ENCODE measurements around the gene FAM222B.
"Not testable (repeated sequence)": the region's sequence is repeated elsewhere in the genome, so short reads cannot be mapped to it uniquely, and the experiment has no call there.

FAM222B gene

DNA sequence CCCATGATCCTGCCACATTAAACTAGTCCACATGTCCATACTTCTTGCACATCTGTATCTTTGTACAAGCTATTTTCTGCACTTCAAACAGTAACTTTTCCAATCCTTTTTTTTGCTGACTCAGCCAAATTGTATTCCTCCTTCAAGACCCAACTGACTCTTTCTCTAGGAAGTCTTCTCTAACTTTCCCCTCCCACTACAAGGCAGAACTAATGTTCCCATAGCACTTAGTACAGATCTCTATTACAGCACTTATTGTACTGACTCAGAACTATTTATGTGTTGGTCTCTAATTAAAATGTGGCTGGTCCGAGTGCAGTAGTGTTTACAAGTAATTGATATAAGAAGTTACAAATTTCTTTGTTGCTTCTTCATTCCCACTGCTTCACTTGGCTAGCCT, 8.2 kb downstream of the FAM222B start:
- DNase-seq, result no peak

DNA sequence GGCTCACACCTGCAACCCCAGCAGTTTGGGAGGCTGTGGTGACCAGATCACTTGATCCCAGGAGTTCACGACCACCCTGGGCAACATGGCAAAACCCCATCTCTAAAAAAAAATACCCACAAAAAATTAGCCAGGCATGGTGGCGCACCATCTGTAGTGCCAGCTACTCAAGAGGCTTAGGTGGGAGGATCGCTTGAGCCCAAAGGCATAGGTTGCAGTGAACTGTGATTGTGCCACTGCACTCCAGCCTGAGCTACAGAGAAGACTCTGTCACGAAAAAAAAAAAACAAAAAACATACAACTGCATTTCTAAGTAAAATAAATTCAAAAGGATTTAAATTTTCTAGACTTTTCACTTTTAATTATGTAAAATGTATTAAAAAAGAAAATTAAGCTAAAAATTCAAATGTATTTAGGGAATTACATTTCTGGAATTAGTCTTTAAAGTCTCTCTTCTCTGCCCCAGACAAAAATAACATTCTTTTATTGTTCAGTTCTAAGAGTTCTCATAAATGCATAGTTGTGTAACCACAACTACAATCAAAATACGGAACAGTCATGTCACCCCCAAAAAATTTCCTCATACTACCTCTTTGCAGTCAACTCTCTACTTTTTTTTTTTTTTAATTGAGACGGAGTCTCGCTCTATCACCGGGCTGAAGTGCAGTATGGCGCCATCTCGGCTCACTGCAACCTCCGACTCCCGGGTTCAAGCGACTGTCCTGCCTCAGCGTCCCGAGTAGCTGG, 14.1 kb downstream of the FAM222B start:
- no peak for DNase-seq

DNA sequence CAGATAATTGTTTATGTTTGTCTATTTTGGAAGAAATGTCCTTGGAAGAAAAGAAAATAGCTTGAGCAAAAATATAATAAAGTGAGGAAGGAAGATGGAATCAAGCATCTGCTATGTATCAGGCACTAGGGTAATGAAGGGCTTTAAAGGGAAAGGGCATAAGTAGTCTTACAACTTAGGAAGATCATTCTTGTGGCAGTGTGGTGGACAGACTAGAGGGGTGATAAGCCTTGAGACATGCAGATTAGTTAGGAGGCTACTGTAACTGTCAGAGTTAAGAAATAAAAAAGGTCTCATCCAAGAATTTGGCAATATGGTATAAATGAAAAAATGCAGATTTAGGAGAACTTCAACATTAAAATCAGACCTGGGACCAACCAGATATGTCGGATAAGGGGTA, 14.9 kb downstream of the FAM222B start:
- DNase-seq, result no peak

DNA sequence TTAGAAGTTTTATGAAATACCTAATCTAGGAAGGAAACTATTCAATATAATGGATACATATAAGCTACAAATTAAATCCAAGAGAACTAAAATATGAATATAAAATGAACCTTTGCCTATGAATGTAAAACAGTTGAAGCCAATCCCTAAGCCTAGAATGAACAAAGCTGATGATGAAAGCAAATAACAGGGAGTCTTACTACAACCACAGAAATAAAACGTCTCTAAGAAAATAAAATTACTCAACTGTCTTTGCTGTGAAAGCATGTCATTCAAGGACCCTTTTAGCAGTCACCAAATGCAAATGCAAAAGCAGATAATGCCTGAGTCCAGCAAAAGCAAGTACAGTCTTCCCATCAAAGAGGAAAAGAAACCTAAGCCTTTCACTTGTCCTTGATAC, 23.0 kb downstream of the FAM222B start:
- DNase-seq, result no peak

DNA sequence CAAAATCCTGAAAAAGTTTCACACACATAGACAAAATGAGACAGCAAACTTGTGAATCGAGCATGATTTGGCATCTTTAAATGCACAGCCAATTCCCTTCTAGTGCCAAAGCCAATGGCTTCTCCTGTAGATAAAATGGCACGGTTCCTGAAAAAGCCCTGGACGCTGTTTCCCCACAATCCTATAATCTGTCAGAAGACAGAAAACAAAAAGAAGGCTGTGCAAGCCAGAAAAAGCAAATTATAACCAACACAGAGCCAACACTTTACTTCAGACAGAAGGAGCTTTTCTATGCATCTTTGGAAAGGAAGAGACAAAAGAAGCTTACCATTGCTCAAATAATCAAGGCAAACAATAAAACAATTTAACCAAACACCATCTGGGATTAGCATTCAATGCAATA, 23.8 kb downstream of the FAM222B start:
- DNase-seq, result no peak

DNA sequence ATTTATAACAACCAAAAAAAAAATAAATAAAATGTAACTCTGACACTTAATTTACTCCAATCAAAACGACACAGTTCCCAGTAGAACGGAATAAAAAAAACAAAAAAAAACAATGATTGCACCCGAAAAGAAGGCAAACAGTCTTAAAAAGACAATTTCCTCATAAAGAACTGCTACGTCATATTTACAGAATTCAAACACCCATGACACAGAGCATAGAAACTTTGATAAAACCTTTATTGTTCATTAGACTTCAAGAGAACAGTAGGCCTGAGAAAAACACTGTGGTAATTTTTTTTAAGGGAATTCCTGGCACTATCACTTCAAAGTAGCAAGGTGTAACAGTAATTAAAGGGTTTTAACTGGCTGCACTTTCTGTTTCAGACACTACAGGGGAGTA, 26.1 kb downstream of the FAM222B start:
- no peak for DNase-seq

DNA sequence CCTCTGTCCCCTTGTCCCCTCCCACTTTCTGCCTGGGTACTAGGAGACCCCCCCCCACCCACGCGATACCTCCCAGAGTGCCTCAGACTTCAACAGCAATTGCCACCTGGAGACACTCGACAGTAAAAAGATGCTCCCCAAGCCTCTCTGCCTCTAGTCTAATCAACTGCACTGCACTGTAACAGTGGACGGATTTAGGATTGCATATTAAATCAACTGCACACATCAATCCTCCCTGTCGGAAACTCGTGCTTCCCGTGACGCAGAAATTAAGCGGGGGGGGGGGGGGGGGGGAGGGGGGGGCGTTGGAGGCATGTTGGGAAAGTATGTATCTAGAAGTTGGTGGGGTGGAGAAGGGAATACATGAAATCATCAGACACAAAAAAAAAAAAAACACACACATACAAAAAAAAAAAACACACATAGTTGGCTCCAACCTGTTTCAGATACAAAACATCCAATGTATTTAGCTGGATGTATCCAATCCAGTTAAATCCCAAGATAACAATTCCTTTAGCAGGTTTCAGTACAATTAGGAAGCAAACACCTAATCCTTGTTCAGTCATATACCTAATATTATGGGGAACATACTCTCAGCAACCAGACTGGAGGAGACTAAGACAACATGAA, 29.7 kb downstream of the FAM222B start:
- DNase-seq, result no peak

DNA sequence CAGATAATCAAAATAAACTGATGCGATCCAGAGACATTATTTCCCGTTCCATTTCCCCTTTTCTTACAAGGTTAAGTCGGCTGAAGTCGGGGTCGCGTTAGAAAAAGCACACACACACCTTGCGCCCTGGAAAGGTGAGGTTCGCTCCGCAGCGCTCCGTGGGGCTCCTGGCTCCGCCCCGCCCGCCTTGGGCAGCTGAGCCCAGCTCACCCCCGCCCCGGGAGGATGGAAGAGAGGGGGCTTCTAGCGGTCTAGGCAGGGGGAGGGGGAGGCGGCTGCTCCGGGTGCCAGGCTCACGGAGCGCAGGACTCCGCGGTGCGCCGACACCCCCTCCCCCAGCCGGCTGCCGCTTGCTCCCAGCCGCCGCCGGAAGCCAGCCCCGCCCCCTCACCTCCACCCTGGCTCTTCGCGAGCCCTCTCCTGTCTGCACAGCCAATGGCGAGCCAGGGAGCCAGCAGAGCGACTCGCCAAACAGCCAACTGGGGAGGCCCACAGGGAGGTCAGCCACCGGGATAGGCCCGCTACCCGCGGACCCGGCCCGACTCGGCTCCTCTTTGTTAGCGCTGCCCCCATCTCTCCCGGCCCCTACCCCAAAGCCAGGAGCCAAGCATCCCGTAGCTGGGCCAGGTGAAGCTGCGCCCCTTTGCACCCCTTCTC, 30.4 kb downstream of the FAM222B start:
- peak; percentile 97 for DNase-seq

DNA sequence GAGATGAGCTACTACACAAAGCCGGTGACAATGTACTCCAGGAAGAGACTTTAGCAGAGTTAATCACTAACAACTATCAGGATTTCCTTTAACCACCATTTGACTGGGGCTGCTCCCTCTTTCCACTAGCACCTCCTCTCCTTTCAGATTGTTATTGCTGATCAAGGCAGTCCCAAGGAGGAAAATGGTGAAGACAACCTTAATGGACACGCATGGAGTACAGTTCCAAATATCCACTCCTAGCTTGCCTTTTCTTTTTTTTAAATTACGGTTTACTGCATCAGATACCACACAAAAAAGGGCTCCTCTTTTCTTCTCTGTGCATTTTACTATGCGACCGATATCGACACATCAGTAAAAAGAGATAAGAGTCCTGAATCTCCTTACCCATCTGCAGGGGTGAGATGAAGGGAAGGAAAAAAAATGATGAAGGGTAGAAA, 30.9 kb downstream of the FAM222B start:
- DNase-seq, result no peak

DNA sequence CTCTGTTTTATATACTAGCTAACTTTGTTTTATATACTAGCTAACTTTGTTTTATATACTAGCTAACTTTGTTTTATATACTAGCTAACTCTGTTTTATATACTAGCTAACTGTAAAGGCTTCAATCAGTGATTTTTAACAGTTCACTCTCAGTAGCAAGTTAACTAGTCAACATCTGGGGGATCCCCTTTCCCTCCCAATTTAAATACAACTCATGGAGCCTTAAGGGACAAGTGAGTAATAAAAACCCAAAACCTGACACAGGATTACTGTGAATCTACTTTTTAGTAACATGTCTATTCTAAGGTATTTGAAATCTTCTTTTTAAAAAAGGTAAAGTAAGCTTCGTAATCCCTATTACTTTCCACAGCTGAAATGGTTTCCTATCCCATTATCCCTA, 32.2 kb downstream of the FAM222B start:
- no peak for DNase-seq

DNA sequence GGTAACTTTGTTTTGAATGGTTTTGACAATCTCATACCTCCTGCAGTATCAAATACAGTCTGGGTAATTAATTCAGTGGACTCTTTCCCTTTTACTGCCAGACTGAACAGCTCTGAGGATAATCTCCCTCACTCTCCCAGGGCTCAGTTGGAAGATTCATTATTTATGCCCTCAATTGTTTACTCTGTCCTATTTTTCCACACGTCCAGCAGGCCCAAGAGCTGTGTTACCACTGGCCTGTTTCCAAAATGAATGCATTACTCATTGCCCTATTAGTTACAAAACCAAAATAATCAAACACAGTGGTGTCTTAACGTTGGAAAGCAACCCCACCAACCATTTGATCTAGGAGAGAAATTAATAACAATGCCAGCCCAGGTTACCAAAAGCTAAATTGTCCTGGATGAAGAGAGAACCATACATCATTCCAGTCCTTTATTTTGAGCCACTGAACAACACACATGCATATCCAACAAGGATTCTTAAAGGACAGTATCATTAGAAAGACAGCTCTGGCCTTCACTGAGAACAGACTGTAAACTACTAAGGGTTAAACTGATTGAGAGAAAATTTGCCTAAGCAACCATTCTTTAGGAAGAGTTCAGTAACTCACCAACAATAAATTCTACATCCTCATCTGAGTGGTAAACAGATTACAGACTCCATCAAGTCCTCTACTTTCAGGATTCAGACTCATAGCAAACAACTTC, 34.5 kb downstream of the FAM222B start:
- no peak for DNase-seq

DNA sequence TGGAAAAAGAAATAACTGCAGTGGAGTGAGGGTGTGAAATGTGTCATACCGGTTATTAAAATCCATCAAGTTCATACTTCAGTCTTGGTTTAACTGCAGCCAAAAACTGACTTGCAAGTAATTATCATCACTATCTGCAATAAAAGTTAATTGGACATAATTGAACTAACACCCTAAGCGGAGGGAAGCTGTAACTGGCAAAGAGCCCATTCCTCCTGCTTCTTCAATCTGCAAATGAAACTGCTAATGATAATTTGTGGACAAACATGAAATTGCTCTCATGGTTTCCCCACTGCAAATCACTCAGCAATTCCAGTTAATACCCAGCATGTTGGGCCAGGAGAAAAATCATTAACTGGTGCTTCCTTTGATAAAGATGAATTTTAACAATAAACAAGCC, 46.5 kb downstream of the FAM222B start:
- DNase-seq, result no peak

DNA sequence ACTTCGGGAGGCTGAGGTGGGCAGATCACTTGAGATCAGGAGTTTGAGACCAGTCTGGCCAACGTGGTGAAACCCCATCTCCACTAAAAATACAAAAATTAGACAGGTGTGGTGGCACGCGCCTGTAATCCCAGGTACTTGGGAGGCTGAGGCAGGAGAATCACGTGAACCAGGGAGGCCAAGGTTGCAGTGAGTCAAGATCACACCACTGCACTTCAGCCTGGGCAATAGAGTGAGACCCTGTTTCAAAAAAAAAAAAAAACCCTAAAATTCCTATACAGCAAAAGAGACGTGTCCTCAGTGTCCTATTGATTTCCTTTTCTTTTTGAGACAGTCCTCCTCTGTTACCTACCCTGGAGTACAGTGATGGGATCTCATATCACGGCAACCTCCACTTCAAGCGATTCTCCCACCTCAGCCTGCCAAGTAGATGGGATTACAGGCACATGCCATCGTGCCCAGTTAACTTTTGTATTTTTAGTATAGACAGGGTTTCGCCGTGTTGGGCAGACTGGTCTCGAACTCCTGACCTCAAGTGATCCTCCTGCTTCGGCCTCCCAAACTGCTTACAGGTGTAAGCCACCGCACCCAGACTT, 47.6 kb downstream of the FAM222B start:
- not testable (repeated sequence) for DNase-seq

DNA sequence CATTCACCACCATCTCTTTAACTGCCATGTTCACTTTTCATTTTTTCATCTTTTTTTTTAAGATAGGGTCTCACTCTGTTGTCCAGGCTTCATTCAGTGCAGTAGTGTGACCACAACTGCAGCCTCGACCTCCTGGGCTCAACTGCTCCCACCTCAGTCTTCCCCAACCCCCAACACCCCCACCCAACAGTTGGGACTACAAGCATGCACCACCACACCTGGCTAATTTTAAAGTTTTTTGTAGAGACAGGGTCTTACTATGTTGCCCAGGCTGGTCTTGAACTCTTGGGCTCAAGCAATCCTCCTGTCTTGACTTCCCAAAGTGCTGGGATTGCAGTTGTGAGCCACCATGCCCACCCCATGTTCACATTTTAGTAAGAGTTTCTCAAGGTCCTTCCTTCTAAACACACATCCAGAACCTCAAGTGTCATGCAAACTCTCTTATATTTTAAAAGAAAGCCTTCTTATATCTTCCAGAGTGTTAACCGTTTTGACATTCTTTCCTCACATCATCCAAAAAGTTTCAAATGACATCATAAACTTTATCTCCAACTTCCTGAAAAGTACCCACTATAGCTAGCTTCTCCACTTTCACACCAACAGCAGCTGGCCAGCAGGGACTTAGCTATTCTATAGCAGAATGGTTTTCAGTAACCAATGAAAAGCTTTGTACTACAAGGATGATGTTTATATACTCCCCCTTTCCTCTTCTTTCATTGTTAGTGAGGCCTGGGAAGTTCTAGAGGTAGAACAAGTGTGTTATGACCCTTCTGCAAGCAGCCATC, 49.5 kb downstream of the FAM222B start:
- DNase-seq, result no peak

DNA sequence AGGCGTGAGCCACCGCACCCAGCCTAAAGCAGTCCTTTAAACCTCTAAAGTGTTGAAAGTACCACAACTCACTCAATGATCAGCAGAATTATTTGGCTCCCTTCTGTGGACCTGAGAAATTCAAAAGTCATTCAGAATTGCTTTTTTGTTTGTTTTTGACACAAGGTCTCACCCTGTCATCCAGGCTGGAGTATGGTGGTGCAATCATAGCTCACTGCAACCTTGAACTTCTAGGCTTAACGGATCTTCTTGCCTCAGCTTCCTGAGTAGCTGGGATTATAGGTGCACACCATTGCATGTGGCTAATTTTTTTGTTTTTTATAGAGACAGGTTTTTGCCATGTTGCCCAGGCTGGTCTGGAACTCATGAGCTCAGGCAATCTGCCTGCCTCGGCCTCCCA, 54.5 kb downstream of the FAM222B start:
- DNase-seq, result no peak

DNA sequence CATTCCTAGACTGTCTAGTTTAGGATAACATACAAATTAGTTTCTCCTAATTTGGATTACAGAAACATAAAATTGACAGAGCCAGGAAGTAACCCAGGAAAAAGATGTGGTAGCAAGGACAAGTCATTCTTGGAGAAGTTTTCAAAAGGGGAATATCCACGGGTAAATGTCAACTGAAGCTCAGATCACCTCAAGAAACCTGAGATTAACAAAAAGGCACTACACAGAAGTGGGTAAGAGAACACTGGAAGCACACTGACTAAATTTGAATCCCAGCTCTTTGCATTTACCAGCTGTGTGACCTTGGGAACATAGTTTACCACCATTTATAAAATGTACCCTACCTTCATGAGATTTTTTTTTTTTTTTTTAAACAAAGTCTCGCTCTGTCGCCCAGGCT, 59.4 kb downstream of the FAM222B start:
- DNase-seq, result no peak

DNA sequence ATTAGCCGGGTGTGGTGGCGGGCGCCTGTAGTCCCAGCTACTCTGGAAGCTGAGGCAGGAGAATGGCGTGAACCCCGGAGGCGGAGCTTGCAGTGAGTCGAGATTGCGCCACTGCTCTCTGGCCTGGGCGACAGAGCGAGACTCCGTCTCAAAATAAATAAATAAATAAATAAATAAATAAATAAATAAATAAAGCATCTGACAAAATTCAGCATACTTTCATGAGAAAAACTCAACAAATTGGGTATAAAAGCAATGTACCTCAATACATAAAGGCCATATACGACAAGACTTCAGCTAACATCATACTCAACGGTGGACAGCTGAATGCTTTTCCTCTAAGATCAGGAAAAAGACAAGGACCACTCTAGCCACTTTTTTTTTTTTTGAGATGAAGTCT, 63.0 kb downstream of the FAM222B start:
- not testable (repeated sequence) for DNase-seq

DNA sequence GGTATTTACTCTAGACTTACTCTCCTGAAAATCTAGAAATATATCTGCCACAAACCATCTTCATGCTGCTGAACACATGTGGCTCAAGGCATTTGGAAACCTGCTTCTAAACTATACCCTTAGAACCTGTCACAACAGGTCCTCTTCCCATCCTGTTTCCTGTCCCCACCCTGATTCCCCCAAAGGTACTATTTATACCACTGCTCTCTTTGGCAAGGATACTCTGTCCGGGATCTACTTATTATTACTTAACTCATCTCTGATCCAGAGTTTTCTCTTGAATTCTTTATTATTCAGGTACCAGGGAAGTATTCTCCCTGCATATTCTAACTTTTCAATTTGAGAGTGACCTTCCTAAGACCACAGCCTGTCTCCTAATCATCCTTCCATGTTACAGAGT, 65.4 kb downstream of the FAM222B start:
- DNase-seq, result no peak

DNA sequence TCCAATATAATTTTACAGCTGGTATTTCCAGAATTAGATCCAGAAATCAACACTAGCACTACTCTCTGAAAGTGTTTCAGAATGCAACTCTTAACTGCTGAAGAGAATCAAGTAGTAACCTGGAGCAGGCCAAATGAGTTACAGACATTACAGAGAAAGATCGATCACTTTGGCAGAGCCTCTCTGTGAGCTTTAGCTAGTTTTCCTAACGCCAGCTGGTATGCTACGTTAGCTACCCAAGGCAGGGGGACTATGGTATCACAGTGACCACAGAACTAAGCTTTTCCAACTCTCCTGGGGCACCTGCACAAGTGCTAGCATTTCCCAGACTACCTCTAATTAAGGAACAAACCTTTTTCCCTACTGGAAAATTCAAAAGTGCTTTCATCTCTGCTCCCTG, 68.4 kb downstream of the FAM222B start:
- DNase-seq, result no peak

DNA sequence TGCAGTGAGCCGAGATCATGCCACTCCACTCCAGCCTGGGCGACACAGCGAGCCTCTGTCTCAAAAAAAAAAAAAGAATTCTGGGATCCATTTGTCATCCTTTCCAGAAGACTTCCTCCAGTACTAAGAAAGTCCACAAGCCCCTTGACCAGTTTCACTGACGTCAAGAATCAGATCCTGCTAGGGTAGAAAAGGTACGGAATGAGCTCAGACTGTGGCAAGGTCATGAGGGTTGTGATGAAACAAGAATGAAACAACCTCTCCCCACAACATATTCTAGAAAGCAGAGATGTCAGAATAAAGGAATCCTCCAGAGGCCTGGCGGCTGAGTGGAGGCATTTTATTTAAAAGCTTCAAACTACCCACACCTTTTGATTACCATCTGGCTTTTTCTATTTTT, 68.9 kb downstream of the FAM222B start:
- no peak for DNase-seq

DNA sequence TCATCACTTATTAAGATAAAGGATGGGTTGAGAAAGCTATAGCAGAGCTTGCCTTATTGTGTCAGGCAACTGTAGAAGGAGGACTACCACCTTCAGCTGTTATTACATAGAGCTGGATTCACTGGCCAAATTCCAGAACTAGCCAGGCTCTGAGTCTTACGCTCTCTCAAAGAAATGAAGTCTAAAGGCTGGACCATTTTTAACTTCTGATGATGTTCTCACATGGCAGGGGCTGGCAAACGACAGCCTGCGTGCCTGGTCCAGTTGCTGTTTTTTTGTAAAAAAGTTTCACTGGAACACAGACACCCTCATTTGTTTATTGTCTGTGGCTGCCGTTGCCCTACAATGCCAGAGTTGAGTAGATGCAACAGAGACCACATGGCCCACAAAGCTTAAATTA, 77.6 kb downstream of the FAM222B start:
- DNase-seq, result no peak

DNA sequence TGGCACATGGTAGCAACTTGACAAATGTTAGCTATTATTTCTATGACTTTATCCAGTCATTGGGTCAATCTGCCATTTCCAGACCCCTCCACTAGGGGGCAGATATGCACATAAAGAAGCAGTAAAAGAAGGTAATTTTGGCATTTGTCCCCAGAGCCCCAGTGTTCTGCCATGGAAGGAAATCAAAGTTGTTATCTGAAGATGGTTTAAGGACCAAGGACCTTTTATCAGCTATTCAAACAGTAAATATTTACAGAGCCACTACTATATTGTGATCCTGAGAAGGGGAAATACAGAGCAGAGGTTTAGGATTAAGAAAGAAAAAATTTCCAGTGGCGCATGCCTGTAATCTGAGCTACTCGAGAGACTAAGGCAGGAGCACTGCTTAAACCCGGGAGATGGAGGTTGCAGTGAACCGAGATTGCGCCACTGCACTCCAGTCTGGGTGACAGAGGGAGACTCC, 78.8 kb downstream of the FAM222B start:
- DNase-seq, result peak; percentile 73
